LHCN-M2 (cell line): ENCODE data around the gene FZR1. TPM values are rescaled to one million over a fixed set of nuclear protein-coding genes. Genes with fewer than 3 reads are reported as not detected.
A peak's percentile ranks its signal among the peaks of the same experiment; 100 is the strongest.
"Not testable (repeated sequence)": the region's sequence is repeated elsewhere in the genome, so short reads cannot be mapped to it uniquely, and the experiment has no call there.

Source experiments
- DNase-seq: peaks from one replicate; pipeline ENCODE4 v3.0.0-alpha.2; 2012; ENCODE audit warnings: low read depth
- total RNA-seq: library from RNA; depleted of rRNA; stranded (reverse); fragments of >200 nt; gene quantifications from 2 replicates; pipeline ENCODE4 v1.2.3, GENCODE V29; 2014

FZR1 gene
- total RNA-seq, 1 experiment from 2014 or later, result 56.5 TPM

DNA sequence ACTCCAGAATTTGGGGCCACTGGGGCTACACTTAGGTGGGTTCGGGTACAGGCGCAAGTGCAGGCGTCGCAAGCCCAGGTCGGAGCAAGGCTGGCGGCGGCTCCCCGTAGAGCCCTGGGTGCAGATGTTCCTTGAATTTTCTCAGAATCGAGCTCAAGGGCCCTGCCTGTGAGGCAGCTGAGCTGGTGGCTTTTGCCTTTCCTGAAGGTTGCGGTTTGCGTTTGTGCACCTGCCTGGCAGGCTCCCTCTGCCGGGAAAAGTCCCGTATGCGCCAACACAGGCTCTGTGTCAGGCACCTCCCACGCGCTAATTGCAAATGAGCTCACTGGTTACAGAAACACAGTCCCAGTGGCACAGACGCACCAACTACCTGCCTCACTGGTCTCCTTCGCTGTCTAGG lies 11.6 kb upstream of the FZR1 start:
- no peak for DNase-seq

DNA sequence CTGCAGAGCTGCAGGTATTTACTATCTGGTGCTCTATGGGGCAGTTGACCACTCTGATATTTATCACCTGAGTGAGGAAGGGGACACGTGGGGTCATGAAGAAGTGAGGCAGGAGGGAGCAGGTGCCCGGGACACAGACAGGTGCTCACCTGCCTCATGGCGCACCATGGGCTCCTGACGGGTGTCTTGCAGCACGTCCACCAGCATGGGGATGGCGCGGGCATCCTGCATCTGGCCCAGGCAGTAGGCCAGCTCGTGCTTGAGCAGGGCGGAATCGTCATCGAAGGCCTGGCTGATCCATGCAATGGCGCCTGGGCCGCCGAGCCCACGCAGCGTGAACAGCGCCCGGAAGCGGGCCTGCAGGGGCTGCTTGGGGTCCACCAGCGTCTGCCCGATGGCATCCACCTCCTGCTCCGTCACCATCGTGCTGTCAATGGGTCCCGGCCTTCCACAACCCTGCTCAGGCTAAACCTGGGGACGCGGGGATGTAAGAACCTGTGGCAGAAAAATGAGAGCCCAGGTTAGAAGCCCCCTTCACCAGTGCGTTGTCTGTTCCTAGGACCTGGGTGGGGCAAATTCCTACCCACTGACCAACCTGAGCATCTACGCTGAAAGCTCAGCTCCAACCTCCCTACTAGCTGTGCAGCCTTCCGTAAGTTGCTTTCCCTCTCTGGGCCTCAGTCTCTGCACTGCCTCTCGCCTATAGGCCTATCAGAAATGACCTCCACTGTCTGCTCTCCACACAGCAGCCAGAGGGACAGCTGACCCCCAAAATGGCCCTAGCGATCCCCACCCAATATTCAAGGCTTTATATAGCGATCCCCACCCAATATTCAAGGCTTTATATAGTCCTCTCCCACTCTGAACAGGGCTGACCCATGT lies 9.5 kb upstream of the FZR1 start:
- DNase-seq, result no peak

DNA sequence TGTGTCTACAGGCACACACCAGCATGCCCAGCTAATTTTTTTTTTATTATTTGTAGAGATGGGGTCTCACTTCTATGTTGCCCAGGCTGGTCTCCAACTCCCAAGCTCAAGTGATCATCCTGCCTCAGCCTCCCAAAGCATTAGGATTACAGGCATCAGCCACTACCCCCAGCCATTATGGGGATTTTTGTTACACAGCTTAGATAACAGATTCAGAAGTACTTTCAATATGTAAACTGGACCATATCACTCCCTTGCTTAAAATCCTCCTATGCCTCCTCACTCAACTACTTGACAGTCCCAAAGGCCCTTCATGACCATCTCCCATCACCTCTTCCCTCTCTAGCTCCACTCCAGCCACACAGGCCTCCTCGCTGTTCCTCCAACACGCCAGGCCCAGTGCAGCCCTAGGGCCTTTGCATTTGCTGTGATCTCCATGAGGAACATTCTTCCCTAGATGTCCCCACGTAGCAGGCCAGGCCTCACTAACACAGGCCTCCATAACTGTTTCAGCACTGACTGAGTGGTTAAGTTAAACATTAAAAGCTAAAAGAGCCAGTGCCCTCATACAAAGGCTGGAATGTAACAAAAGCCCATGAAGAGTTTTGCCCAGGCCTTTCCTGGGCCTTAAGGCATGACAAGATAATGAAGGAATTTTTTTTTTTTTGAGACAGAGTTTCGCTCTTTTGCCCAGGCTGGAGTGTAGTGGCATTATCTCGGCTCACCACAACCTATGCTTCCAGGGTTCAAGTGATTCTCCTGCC lies 8.2 kb upstream of the FZR1 start:
- DNase-seq, result no peak

DNA sequence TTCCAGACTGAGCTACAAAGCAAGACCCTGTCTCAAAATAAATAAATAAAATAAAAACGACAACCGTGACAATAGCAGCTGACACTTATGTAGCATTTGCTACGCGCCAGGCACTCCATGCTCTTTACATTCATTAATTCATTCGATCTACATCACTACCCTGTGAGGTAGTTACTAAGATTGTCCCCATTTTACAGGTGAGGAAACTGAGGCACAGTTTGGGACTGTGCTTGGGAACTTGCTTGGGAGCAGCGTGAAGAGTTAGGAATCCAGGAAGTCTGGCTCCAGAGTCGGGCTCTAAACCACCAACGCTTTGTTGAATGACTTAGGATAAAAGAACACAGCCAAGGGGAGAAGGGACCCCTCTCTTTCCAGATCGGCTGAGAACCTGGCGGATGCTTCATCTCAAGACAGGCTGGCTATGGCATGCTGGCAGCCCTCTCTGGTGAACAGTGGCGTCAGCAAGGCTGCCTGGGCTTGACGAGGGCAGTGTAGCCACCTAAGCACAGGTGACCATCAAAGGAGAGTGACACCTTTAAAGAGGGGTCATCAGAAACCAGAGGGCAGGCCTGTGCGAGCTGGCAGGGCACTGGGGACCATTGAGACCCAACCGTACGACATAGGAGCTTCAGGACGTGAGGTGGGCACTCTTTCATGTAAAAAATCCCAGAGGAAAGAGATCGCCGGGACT lies 6.2 kb upstream of the FZR1 start:
- DNase-seq, result no peak

DNA sequence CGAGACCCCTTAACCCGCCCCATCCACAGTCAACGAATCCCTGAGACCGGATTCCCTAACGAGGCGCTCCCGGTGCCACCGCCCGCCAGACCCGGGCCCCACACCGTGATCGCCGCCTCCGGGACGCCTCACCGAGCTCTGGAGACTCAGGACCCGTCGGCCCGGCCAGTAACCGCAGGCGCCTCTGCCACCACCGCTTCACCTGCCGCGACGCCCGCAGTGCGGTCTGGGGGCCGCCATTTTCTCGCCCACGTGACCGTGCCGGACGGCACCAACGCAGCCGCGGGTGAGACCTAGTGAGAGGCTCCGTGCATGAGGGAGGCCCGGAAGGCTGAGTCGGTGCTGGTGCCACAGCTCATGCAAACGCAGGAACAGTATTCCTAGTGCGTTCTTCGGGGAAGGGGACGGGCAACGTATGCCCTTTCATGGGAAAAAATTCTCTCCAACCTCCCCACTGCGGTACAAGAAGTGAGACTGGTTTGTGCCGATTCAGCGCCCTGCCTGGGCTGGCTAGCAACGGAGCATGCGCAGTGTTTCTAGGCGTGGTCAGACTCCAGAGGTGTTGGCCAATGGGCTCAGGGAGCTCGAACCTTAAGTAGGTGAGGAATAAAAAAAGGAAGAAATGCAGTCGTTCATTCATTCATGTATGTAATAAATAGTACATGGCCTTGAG lies 5.5 kb upstream of the FZR1 start, which contains the start of gene DOHH:
Gene DOHH, minus strand, starts transcription at position 246 of the 673 bp plus-strand sequence. CDS start 3,860 bp downstream, outside the sequence.
- peak; percentile 94 for DNase-seq

DNA sequence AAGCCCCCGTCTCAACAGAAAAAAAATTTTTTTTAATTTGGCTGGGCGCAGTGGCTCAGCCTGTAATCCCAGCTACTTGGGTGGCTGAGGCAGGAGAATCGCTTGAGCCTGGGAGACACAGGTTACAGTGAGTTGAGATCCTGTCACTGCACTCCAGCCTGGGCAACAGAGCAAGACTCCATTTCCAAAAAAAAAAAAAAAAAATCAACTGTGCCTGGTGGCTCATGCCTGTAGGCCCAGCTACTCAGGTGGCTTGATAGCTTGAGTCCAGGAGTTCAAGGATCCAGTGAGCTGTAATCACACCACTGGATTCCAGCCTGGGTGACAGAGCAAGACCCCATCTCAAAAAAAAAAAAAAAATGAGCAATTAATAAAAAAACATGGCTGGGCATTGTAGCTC lies 4.3 kb upstream of the FZR1 start:
- no peak for DNase-seq

DNA sequence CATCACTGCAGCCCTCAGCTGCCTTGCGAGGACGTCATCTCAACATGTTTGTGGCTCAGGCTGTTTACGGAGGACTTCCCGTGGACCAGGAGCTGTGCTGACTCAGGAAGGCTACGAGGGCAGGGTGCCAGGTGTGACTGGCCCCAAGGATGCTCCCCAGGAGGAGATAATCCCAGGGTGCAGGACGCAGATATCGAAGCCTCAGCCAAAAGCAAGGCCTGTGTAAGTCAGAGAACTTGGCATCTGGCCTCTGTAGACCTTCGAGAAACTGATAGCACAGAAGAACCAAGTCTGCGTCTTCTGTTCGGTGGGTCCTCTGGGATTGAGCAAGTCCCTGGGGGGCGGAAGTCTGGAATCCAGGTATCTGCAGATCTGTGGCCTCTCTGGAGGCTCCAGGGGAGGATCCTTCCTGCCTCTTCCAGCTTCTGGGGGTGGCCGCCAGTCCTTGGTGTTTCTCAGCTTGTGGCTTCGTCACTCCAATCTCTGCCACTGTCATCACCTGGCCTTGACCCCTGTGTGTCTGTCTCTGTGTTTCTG lies 3.0 kb upstream of the FZR1 start:
- no peak for DNase-seq

DNA sequence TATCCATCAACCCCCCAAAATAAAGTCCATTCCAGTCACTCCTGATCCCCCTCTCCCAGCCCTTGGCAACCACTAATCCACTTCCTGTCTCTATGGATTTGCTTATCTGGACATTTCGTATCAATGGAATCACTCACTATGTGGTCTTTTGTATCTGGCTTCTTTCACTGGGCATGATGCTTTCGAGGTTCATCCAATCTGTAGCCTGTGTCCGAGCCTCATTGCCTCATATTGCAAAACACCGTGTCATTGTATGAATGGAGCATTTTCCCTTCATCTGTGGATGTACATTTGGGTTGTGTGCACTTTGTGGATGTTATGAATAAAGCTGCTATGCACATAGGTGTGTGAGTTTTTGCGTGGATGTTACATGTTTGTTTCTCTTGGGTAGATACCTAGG lies 1.4 kb upstream of the FZR1 start:
- DNase-seq, result no peak

DNA sequence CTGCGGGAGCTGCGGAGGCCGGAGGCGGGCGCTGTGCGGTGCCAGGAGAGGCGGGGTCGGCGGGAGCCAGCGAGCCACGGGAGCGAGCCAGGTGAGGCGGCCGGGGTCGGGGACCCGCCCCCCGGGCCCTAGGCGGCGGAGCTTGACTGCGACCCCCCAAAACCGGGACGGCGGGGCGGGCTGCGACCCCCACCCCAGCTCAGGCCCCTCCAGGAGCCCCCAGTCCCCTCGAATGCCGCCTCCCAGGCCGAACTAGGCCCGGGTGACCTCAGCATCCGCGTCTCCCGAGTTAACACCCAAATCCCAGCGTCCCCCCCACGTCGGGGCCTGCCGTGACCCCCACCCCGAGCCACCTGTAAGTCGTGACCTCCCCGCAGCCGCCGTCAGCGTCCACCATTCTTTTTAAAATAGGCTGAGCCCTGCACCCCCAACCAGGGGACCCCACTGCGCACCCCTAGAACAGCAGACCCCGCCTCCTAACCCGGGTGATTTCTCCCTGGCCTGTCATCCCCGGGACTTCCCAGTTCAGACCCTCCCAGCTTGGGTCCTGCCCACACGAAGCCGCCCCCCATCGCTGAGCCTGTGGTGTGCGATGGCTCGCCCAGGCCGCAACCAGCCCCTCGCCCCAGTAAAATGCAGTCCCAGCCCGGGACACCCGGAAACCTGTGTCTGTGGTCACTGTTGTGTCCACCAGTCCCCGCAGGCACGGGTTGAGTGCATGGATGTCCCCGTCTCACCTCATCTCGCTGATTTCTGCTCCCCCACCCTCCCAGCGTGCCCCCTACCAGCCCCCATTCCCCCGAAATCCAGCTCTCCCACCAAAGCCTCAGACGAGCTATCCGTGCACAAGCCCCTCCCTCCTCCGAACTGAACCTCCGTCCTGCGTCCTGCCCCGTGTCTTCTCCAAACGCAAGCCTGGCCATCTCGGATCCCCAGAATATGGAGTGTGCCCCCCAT lies 551 bp downstream of the FZR1 start:
- DNase-seq, result peak; percentile 18

DNA sequence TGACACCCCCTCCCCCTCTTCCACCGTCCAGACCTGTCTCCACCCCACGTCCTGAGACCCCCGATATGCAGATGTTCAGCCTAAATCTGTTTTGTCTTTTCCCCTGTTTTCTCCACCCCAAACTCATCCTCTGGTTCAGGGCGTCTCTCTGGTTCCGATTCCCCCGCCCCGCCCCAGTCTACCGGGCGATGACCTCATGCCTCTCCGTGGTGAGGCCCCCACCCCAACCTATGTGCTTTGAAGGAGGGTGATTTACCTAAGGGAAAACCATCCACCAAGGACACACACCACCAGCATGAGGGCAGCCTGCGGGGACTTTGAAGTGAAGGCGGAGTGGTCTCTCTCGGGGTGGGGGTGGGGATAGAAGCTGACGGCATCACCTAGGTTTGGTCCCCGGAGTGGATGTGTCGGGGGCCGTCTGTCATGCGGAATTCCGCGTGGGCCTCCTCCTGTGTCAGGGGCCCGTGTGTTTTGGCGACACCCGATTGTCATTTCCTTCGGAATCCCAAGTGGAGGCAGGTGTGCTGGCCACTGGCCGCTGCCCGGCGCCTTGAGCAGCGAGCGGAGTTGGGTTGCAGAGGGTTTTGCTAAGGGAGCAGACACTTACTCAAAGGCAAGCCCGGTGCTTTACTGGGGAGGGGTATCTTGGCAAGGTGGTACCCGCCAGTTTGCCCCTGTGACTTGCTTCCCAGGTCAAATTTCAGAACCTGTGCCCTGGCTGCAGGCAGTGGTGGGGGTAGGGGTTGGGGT lies 1.4 kb downstream of the FZR1 start:
- no peak for DNase-seq

DNA sequence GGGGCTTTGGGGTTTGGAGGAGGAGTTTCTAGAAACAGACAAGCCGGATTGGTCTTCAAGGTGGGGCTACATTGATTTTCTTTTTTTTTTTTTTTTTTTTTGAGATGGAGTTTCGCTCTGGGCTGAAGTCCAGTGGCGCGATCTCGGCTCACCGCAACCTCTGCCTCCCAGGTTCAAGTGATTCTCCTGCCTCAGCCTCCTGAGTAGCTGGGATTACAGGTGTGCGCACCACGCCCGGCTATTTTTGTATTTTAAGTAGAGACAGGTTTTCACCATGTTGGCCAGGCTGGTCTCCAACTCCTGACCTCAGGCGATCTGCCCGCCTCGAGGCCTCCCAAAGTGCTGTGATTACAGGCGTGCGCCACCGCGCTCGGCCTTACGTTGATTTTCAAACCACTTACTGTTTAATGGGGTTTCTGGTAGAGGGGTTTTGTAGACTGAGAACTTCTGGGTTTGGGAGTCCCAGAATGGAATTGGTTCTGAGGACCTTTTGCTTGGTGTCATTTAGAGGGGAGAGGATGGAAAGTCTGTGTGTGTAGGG lies 2.1 kb downstream of the FZR1 start:
- DNase-seq, result not testable (repeated sequence)

DNA sequence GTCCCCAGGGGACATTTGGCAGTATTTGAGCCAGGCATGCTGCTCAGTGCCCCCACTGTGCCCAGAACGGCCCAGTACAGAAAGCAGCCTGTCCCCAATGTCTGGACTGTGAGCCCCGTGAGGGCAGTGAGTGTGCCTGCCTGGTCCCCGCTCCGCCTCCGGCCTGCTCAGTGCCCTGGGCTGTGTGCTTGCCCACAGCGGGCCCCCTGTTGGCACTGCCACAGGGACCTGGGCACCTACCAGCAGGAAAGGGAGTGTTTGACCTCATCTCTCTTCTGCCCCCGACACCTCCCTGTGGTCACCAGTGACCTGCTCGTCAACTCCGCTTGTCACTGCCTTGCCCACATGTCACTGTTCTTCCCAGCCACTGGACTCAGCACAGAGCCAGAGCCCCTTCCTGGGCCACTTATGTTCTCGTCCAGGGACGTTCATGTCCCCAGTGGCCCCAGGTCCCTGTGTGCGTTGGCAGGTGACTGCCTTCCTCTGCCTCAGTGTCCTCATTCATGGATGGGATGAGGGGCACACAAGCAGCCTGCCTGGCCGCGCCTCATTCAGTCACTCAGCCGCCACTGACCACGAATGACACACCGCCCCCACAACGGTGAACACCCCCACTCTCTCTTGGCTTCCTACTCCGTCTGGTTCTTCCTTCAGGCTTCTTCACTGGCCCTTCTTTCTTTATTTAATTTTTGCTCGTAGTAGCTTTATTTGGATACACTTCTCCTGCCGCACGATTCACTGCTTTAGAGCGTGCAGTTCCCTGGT lies 2.8 kb downstream of the FZR1 start:
- no peak for DNase-seq

DNA sequence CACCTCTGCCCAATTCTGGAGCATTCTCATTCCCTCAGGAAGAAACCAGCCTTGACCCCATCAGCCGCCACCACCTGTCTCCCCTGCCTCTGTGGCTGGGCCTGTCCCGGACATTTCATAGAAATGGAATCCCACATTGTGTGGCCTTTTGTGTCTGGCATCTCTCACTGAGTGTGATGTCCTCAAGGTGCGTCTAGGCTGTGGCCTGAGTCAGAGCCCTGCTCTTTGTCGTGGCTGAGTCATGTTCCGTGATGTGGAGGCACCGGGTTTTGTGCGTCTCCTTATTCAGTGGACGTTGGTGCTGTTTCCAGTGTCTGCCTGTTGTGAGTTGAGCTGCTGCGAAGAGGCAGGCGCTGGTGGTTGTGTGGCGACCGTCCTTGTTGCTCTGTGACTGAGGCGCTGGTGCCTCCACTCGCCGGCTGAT lies 3.5 kb downstream of the FZR1 start:
- peak; percentile 78 for DNase-seq

DNA sequence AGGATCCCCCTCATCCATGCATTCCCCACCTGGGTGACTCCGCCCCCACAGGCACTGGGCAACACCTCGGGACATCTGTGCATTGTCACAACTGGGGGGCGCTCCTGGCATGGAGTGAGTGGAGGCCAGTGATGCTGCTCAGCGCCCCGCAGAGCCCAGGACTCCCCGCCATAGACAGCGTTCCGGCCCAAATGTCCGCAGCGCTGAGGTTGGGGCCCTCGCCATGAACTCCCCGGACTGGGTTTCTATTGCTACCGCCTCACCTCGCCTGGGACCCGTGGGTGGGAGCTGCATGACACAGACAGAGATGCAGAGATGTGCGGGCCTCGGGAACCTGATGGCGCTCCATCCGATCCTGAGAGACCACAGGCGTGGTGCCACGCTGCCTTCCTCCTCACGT lies 4.6 kb downstream of the FZR1 start:
- DNase-seq, result no peak

DNA sequence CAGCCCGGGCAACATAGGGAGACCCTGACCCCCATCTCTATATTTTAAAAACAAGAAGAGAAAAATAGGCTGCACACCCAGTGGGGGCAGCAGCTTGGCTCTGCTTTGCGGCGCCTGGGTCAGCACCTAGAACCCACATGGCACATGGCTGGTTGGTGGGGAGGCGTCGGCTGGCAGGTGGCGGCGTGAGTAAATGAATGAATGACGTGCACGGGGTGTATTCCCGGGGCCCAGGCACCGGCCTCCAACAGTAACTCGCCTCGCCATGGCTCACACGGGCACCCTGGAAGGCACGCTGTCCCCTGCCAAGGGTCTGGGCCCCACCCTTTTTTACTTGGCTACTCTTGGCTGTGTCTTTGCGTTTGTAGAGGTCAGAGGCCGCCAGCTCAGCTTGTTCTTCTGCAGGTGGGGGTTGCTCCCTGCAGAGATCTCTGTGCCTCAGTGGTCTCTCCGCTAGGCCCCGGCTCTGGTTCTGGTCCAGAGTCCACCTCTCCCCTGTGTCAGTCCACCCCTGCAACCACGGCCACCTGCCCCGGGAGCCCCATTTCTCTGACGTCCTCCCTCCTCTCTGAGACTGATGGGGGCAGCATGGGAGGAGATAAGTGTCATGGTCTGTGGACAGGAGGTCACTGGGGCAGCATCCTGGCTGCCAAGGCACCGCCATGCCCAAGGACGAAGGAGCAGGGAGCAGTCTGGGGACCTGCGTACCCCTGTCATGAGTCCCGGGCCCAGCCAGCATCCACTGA lies 5.6 kb downstream of the FZR1 start:
- DNase-seq, result no peak

DNA sequence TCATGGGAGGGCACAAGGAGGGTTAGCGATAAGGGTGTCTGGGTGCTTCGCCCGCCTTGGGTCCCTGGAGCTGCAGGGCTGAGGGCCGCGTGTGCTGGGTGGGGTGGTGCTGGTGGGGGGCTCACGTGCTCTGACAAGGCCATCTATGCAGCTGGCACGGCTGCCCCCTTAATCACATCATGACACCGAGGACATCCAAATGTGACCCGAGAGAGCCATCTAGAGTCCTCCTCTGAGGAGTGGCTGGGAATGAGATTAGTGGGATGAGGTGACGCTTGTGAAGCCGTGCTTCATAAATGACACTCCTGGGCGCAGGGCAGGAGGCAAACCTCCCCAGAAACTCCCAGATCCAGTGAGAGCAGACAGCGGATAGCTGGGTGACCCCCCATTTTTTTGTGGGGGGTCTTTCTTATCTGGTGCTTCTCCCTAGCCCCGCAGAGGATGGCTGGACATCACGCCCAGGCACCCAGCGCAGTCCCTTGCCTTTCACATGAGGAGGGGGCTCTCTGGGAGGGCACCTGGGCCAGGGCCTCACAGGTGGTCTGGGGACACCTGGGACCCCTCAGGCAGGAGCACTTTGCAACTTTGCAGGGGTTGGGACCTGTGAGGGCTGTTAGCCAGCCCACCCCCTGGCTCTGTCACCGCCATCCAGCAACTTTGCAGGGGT lies 6.6 kb downstream of the FZR1 start:
- DNase-seq, result no peak
